Sigmoid colon (tissue), 7 donors: Measurements from ENCODE around the gene PRKD1. TPM values are rescaled to one million over a fixed set of nuclear protein-coding genes. Genes with fewer than 3 reads are reported as not detected.
A peak's percentile ranks its signal among the peaks of the same experiment; 100 is the strongest.

Experiments used
- DNase-seq: peaks from one replicate; pipeline ENCODE4 v3.0.0-alpha.2; 2019
- H3K27ac ChIP-seq, 4 donors: fragments of 200-600 bp; sonication (generic); one replicate each; pipeline ENCODE4 v1.5.1; 2016 to 2019; ENCODE audit warnings: mild to moderate bottlenecking in 1 of 4
- H3K27me3 ChIP-seq, 3 donors: fragments of 200-600 bp; sonication (generic); one replicate each; pipeline ENCODE4 v1.5.1; 2019; ENCODE audit warnings: mild to moderate bottlenecking in 1 of 3
- H3K36me3 ChIP-seq, 4 donors: fragments of 200-600 bp; sonication (generic); one replicate each; pipeline ENCODE4 v1.5.1; 2016 to 2019
- H3K4me1 ChIP-seq, 4 donors: fragments of 200-600 bp; sonication (generic); one replicate each; pipeline ENCODE4 v1.5.1; 2017 to 2019
- H3K4me3 ChIP-seq, 4 donors: fragments of 200-600 bp; sonication (generic); one replicate each; pipeline ENCODE4 v1.5.1; 2017 to 2019; ENCODE audit warnings: mild to moderate bottlenecking in 2 of 4, moderate library complexity in 1 of 4
- H3K9me3 ChIP-seq, 4 donors: fragments of 200-600 bp in 3 of 4; sonication (generic) in 3 of 4; one replicate each; pipeline versions ENCODE4 v1.5.1 to v1.6.1; 2013 to 2019
- CTCF ChIP-seq, 4 experiments: fragments of 450-650 bp in 3 of 4; fragments of 200-600 bp in 1 of 4; IDR thresholded peaks; one replicate each; pipeline ENCODE4 v1.5.1; 2016 to 2019; ENCODE audit warnings: antibody characterized with exemption in 4 of 4, mild to moderate bottlenecking in 3 of 4, moderate library complexity in 2 of 4
- EP300 ChIP-seq, 4 donors: sonication (generic); formaldehyde crosslinking; IDR thresholded peaks; one replicate each; pipeline ENCODE4 v1.6.1; 2017; ENCODE audit warnings: antibody characterized with exemption in 4 of 4
- POLR2A ChIP-seq, 2 donors: fragments of 450-650 bp; IDR thresholded peaks; one replicate each; pipeline ENCODE4 v1.6.1; 2016; ENCODE audit warnings: antibody characterized with exemption in 2 of 2, mild to moderate bottlenecking in 2 of 2, moderate library complexity in 2 of 2
- POLR2AphosphoS5 ChIP-seq, 4 donors: sonication (generic); formaldehyde crosslinking; IDR thresholded peaks; one replicate each; pipeline ENCODE4 v1.6.1; 2017; ENCODE audit warnings: antibody characterized with exemption in 4 of 4
- WGBS, 2 donors: extraction: QIAGEN DNeasy Blood & Tissue Kit; methylation state at CpG; one replicate each; pipeline ENCODE4 v1.1.7; 2013; 5-methylcytosine and 5-hydroxymethylcytosine counted together
- intact Hi-C: fragments of 100-400 bp; cut with DNase I; formaldehyde crosslinking; loops from one replicate; pipeline ENCODE4 v1.15.1; 2023
- polyA plus RNA-seq, 3 donors: library from polyadenylated mRNA; stranded (reverse); fragments of 200-250 nt; gene quantifications; one replicate each; pipeline ENCODE4 v1.2.3, GENCODE V29; 2013
- total RNA-seq, 4 donors: library from RNA; depleted of rRNA; stranded (reverse); fragments of >200 nt; gene quantifications; one replicate each; pipeline ENCODE4 v1.1.0, GENCODE V29; 2016
- donor health status: healthy with polysubstance abuse.
- donor health status: Bipolar disorder and iron deficiency.
- donor health status: healthy.

PRKD1 gene
- total and polyA plus RNA-seq, 7 donors, result 0.46 to 27.1 (median 14.5) TPM

- no peak overlapping the region for H3K4me3 ChIP-seq
- H3K27me3 ChIP-seq, result no peaks in the 10 kb centered on the region
- intact Hi-C loops, result no loop called here
- no peaks in the 10 kb centered on the region for H3K9me3 ChIP-seq
- H3K4me1 ChIP-seq, result peaks cover 0 to 40% (median 38%) of the 10 kb centered on the region in 4 donors
- no peak for TF ChIP-seq POLR2AphosphoS5 (IDR thresholded peaks at IDR 0.05)
- no peak for TF ChIP-seq EP300 (IDR thresholded peaks at IDR 0.05)
- no peak for TF ChIP-seq CTCF (IDR thresholded peaks at IDR 0.05)
- no peak for TF ChIP-seq POLR2A (IDR thresholded peaks at IDR 0.05)
- 46 to 82% methylated on average over 3 of the region's 3 CpGs for WGBS, 2 donors
- no peaks in the 10 kb centered on the region for H3K36me3 ChIP-seq
- DNase-seq, result no peak
- H3K27ac ChIP-seq, result no peak overlapping the region
Observed at GRCh38 chr14:29745863-29746262, 181.8 kb downstream of the PRKD1 start.

DNA sequence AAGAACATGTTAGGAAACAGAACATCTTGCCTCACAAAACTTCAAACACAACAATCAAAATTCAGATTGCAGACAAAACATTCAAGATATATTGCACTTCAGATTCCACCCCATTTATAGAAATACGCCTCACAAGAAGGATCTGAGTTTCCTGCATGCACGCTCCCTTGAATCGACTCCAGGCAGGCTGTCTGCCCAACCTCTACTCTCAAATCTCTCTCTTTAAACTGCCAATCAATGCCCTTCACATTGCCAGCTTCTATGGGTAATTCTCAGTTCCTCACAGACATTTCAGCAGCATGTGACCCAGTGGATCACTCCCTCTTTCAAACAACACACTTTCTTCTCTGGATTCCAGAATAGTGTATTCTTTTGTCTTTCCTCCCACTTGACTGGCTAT lies 184.1 kb downstream of the PRKD1 start:
- 62 to 70% methylated on average over 3 of the region's 3 CpGs for WGBS, 2 donors
- peaks cover 0 to 61% (median 49%) of the 10 kb centered on the region in 4 donors for H3K4me1 ChIP-seq
- H3K36me3 ChIP-seq, result no peaks in the 10 kb centered on the region
- peak overlapping the region in 3 of 4 donors; percentile 52 to 74 (median 63) for H3K27ac ChIP-seq
- intact Hi-C loops, result loop anchor here (5.0 kb wide), 1 partner anchor 184 kb away; the partner anchor contains the start of gene PRKD1
- TF ChIP-seq POLR2A (IDR thresholded peaks at IDR 0.05) (no peak), CTCF (IDR thresholded peaks at IDR 0.05) (no peak), EP300 (IDR thresholded peaks at IDR 0.05) (peak in 1 of 4 donors; percentile 18), POLR2AphosphoS5 (IDR thresholded peaks at IDR 0.05) (peak; percentile 22 to 83 (median 68))
- peak; percentile 67 for DNase-seq
- H3K27me3 ChIP-seq, result no peaks in the 10 kb centered on the region
- H3K4me3 ChIP-seq, result no peak overlapping the region
- no peaks in the 10 kb centered on the region for H3K9me3 ChIP-seq

DNA sequence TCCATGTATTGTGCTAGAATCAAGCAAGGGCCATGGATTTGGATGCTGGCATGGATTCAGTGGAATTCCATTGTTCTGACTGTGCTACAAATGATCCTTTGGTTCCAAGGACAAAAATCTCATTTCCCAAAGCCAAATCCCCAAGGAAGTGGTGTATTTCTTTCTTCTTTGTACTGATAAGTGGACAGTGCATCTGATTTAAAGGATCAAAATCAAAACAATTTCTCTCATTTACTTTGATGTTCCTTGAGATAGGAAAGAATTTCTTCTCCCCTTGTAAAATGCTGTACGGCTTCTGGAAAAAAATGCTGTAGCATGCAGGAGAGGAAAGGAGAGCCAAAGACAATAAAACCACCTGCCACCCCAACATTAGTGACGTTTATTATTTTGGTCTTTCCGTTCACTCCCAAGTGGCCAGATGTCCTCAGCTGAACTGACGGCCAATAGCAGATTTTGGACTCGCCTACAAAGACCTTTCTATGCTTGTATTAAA lies 185.7 kb downstream of the PRKD1 start:
- TF ChIP-seq EP300 (IDR thresholded peaks at IDR 0.05) (peak in 2 of 4 donors; percentile 19 to 26), POLR2A (IDR thresholded peaks at IDR 0.05) (no peak), CTCF (IDR thresholded peaks at IDR 0.05) (no peak), POLR2AphosphoS5 (IDR thresholded peaks at IDR 0.05) (peak; percentile 17 to 65 (median 48))
- Histone ChIP-seq H3K27me3 (no peaks in the 10 kb centered on the region), H3K4me3 (no peak overlapping the region), H3K36me3 (no peaks in the 10 kb centered on the region), H3K4me1 (peaks cover 0 to 73% (median 51%) of the 10 kb centered on the region in 4 donors), H3K27ac (peak overlapping the region in 3 of 4 donors; percentile 55 to 74 (median 63)), H3K9me3 (no peaks in the 10 kb centered on the region)
- DNase-seq, result no peak
- WGBS, 2 donors, result 68 to 69% methylated on average over 5 of the region's 5 CpGs
- intact Hi-C loops, result loop anchor here (5.0 kb wide), 1 partner anchor 185 kb away; the partner anchor contains the start of gene PRKD1

DNA sequence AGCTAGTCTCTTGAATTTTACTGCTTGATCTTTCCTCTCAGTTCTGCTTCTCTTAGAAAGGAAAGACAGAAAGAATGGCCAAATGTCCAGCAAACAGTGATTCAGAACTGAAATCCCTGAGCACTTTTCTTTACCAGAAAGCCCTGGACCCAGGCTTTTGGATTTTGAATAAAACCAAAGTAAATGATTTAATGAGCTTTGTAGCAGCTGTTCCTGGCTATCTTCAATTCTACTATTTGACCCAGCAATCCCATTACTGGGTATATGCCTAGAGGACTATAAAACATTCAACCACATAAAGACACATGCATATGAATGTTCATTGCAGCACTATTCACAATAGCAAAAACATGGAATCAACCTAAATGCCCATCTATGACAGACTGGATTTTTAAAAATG lies 187.2 kb downstream of the PRKD1 start:
- no peaks in the 10 kb centered on the region for H3K36me3 ChIP-seq
- intact Hi-C loops, result loop anchor here (5.0 kb wide), 1 partner anchor 187 kb away; the partner anchor contains the start of gene PRKD1
- peak overlapping the region in 3 of 4 donors; percentile 35 to 74 (median 63) for H3K27ac ChIP-seq
- no peaks in the 10 kb centered on the region for H3K27me3 ChIP-seq
- TF ChIP-seq CTCF (IDR thresholded peaks at IDR 0.05) (no peak), POLR2A (IDR thresholded peaks at IDR 0.05) (no peak), EP300 (IDR thresholded peaks at IDR 0.05) (no peak), POLR2AphosphoS5 (IDR thresholded peaks at IDR 0.05) (no peak)
- H3K4me1 ChIP-seq, result peaks cover 0 to 85% (median 61%) of the 10 kb centered on the region in 4 donors
- no peak overlapping the region for H3K4me3 ChIP-seq
- no peaks in the 10 kb centered on the region for H3K9me3 ChIP-seq
- DNase-seq, result no peak
